ENCODE data around the gene CD40.

Gene CD40

GRCh38 chr20:46111028-46111835 lies 6.9 kb upstream of the CD40 start:
- Histone ChIP-seq H3K9ac (ENCODE audit: low read depth in 1 of 2, low read length in 2 of 2) (no peak overlapping the region), H3K27ac (ENCODE audit: low read depth, low read length) (no peak overlapping the region), H3K27me3 (ENCODE audit: control insufficient read depth in 1 of 2, insufficient read depth in 2 of 2, low read length in 2 of 2) (peaks cover 9 to 12% of the 10 kb centered on the region in 2 donors), H3K36me3 (ENCODE audit: control insufficient read depth in 1 of 2, insufficient read depth in 2 of 2, low read length in 2 of 2) (no peaks in the 10 kb centered on the region), H3K4me1 (ENCODE audit: control insufficient read depth in 1 of 2, insufficient read depth in 2 of 2, low read length in 2 of 2) (peaks cover 4 to 9% of the 10 kb centered on the region in 2 donors), H3K4me3 (ENCODE audit: low read depth in 1 of 2, low read length in 2 of 2) (no peak overlapping the region), H3K9me3 (ENCODE audit: control insufficient read depth in 1 of 2, low read length in 2 of 2) (no peaks in the 10 kb centered on the region)

- H3K27me3 ChIP-seq (ENCODE audit: control insufficient read depth in 1 of 2, insufficient read depth in 2 of 2, low read length in 2 of 2): peaks cover 9 to 12% of the 10 kb centered on the region in 2 donors
- no peak overlapping the region for H3K27ac ChIP-seq (ENCODE audit: low read depth, low read length)
- H3K9ac ChIP-seq (ENCODE audit: low read depth in 1 of 2, low read length in 2 of 2): no peak overlapping the region
- no peaks in the 10 kb centered on the region for H3K36me3 ChIP-seq (ENCODE audit: control insufficient read depth in 1 of 2, insufficient read depth in 2 of 2, low read length in 2 of 2)
- H3K9me3 ChIP-seq (ENCODE audit: control insufficient read depth in 1 of 2, low read length in 2 of 2): no peaks in the 10 kb centered on the region
- peaks cover 4 to 9% of the 10 kb centered on the region in 2 donors for H3K4me1 ChIP-seq (ENCODE audit: control insufficient read depth in 1 of 2, insufficient read depth in 2 of 2, low read length in 2 of 2)
- H3K4me3 ChIP-seq (ENCODE audit: low read depth in 1 of 2, low read length in 2 of 2): no peak overlapping the region
Observed at GRCh38 chr20:46111836-46112212, 6.3 kb upstream of the CD40 start.

GRCh38 chr20:46112430-46113112 lies 5.5 kb upstream of the CD40 start:
- Histone ChIP-seq H3K9me3 (ENCODE audit: control insufficient read depth in 1 of 2, low read length in 2 of 2) (no peaks in the 10 kb centered on the region), H3K4me3 (ENCODE audit: low read depth in 1 of 2, low read length in 2 of 2) (no peak overlapping the region), H3K27me3 (ENCODE audit: control insufficient read depth in 1 of 2, insufficient read depth in 2 of 2, low read length in 2 of 2) (peaks cover 9 to 12% of the 10 kb centered on the region in 2 donors), H3K4me1 (ENCODE audit: control insufficient read depth in 1 of 2, insufficient read depth in 2 of 2, low read length in 2 of 2) (peaks cover 4 to 10% of the 10 kb centered on the region in 2 donors), H3K36me3 (ENCODE audit: control insufficient read depth in 1 of 2, insufficient read depth in 2 of 2, low read length in 2 of 2) (no peaks in the 10 kb centered on the region), H3K27ac (ENCODE audit: low read depth, low read length) (no peak overlapping the region), H3K9ac (ENCODE audit: low read depth in 1 of 2, low read length in 2 of 2) (no peak overlapping the region)

GRCh38 chr20:46113113-46113470 lies 5.0 kb upstream of the CD40 start:
- Histone ChIP-seq H3K4me3 (ENCODE audit: low read depth in 1 of 2, low read length in 2 of 2) (no peak overlapping the region), H3K9me3 (ENCODE audit: control insufficient read depth in 1 of 2, low read length in 2 of 2) (no peaks in the 10 kb centered on the region), H3K9ac (ENCODE audit: low read depth in 1 of 2, low read length in 2 of 2) (no peak overlapping the region), H3K4me1 (ENCODE audit: control insufficient read depth in 1 of 2, insufficient read depth in 2 of 2, low read length in 2 of 2) (peaks cover 4 to 13% of the 10 kb centered on the region in 2 donors), H3K27me3 (ENCODE audit: control insufficient read depth in 1 of 2, insufficient read depth in 2 of 2, low read length in 2 of 2) (peaks cover 9 to 12% of the 10 kb centered on the region in 2 donors), H3K36me3 (ENCODE audit: control insufficient read depth in 1 of 2, insufficient read depth in 2 of 2, low read length in 2 of 2) (no peaks in the 10 kb centered on the region), H3K27ac (ENCODE audit: low read depth, low read length) (no peak overlapping the region)

- Histone ChIP-seq H3K36me3 (ENCODE audit: control insufficient read depth in 1 of 2, insufficient read depth in 2 of 2, low read length in 2 of 2) (no peaks in the 10 kb centered on the region), H3K4me1 (ENCODE audit: control insufficient read depth in 1 of 2, insufficient read depth in 2 of 2, low read length in 2 of 2) (peaks cover 5 to 19% of the 10 kb centered on the region in 2 donors), H3K9ac (ENCODE audit: low read depth in 1 of 2, low read length in 2 of 2) (no peak overlapping the region), H3K27ac (ENCODE audit: low read depth, low read length) (no peak overlapping the region), H3K9me3 (ENCODE audit: control insufficient read depth in 1 of 2, low read length in 2 of 2) (no peaks in the 10 kb centered on the region), H3K4me3 (ENCODE audit: low read depth in 1 of 2, low read length in 2 of 2) (no peak overlapping the region), H3K27me3 (ENCODE audit: control insufficient read depth in 1 of 2, insufficient read depth in 2 of 2, low read length in 2 of 2) (peaks cover 7 to 9% of the 10 kb centered on the region in 2 donors)
Observed at GRCh38 chr20:46114449-46114848, 3.7 kb upstream of the CD40 start.

- peaks cover 3 to 6% of the 10 kb centered on the region in 2 donors for H3K27me3 ChIP-seq (ENCODE audit: control insufficient read depth in 1 of 2, insufficient read depth in 2 of 2, low read length in 2 of 2)
- H3K9me3 ChIP-seq (ENCODE audit: control insufficient read depth in 1 of 2, low read length in 2 of 2): no peaks in the 10 kb centered on the region
- peak overlapping the region; percentile 45 to 57 for H3K9ac ChIP-seq (ENCODE audit: low read depth in 1 of 2, low read length in 2 of 2)
- no peak overlapping the region for H3K27ac ChIP-seq (ENCODE audit: low read depth, low read length)
- H3K36me3 ChIP-seq (ENCODE audit: control insufficient read depth in 1 of 2, insufficient read depth in 2 of 2, low read length in 2 of 2): peaks cover 5 to 17% of the 10 kb centered on the region in 2 donors
- peak overlapping the region; percentile 69 to 82 for H3K4me3 ChIP-seq (ENCODE audit: low read depth in 1 of 2, low read length in 2 of 2)
- peaks cover 9 to 13% of the 10 kb centered on the region in 2 donors for H3K4me1 ChIP-seq (ENCODE audit: control insufficient read depth in 1 of 2, insufficient read depth in 2 of 2, low read length in 2 of 2)
Observed at GRCh38 chr20:46118481-46119020, 437 bp downstream of the CD40 start.

GRCh38 chr20:46119028-46119546 lies 973 bp downstream of the CD40 start:
- H3K4me1 ChIP-seq (ENCODE audit: control insufficient read depth in 1 of 2, insufficient read depth in 2 of 2, low read length in 2 of 2): peaks cover 9 to 13% of the 10 kb centered on the region in 2 donors
- H3K9me3 ChIP-seq (ENCODE audit: control insufficient read depth in 1 of 2, low read length in 2 of 2): no peaks in the 10 kb centered on the region
- peaks cover 6 to 17% of the 10 kb centered on the region in 2 donors for H3K36me3 ChIP-seq (ENCODE audit: control insufficient read depth in 1 of 2, insufficient read depth in 2 of 2, low read length in 2 of 2)
- peaks cover 3 to 6% of the 10 kb centered on the region in 2 donors for H3K27me3 ChIP-seq (ENCODE audit: control insufficient read depth in 1 of 2, insufficient read depth in 2 of 2, low read length in 2 of 2)
- no peak overlapping the region for H3K27ac ChIP-seq (ENCODE audit: low read depth, low read length)
- H3K9ac ChIP-seq (ENCODE audit: low read depth in 1 of 2, low read length in 2 of 2): peak overlapping the region in 1 of 2 donors; percentile 45
- H3K4me3 ChIP-seq (ENCODE audit: low read depth in 1 of 2, low read length in 2 of 2): peak overlapping the region; percentile 69 to 82

- H3K9ac ChIP-seq (ENCODE audit: low read depth in 1 of 2, low read length in 2 of 2): no peak overlapping the region
- no peaks in the 10 kb centered on the region for H3K9me3 ChIP-seq (ENCODE audit: control insufficient read depth in 1 of 2, low read length in 2 of 2)
- H3K36me3 ChIP-seq (ENCODE audit: control insufficient read depth in 1 of 2, insufficient read depth in 2 of 2, low read length in 2 of 2): peaks cover 6 to 17% of the 10 kb centered on the region in 2 donors
- no peak overlapping the region for H3K27ac ChIP-seq (ENCODE audit: low read depth, low read length)
- peak overlapping the region in 1 of 2 donors; percentile 82 for H3K4me3 ChIP-seq (ENCODE audit: low read depth in 1 of 2, low read length in 2 of 2)
- peaks cover 0 to 6% of the 10 kb centered on the region in 2 donors for H3K27me3 ChIP-seq (ENCODE audit: control insufficient read depth in 1 of 2, insufficient read depth in 2 of 2, low read length in 2 of 2)
- H3K4me1 ChIP-seq (ENCODE audit: control insufficient read depth in 1 of 2, insufficient read depth in 2 of 2, low read length in 2 of 2): peaks cover 9 to 13% of the 10 kb centered on the region in 2 donors
Observed at GRCh38 chr20:46119547-46119946, 1.4 kb downstream of the CD40 start.

- H3K27me3 ChIP-seq (ENCODE audit: control insufficient read depth in 1 of 2, insufficient read depth in 2 of 2, low read length in 2 of 2): peaks cover 0 to 6% of the 10 kb centered on the region in 2 donors
- peaks cover 6 to 17% of the 10 kb centered on the region in 2 donors for H3K36me3 ChIP-seq (ENCODE audit: control insufficient read depth in 1 of 2, insufficient read depth in 2 of 2, low read length in 2 of 2)
- no peaks in the 10 kb centered on the region for H3K9me3 ChIP-seq (ENCODE audit: control insufficient read depth in 1 of 2, low read length in 2 of 2)
- H3K4me1 ChIP-seq (ENCODE audit: control insufficient read depth in 1 of 2, insufficient read depth in 2 of 2, low read length in 2 of 2): peaks cover 9 to 13% of the 10 kb centered on the region in 2 donors
- H3K27ac ChIP-seq (ENCODE audit: low read depth, low read length): no peak overlapping the region
- no peak overlapping the region for H3K4me3 ChIP-seq (ENCODE audit: low read depth in 1 of 2, low read length in 2 of 2)
- no peak overlapping the region for H3K9ac ChIP-seq (ENCODE audit: low read depth in 1 of 2, low read length in 2 of 2)
Observed at GRCh38 chr20:46120136-46120535, 2.0 kb downstream of the CD40 start.
